NCI-H2081 (cell line): ENCODE results near the gene ANKRD55.
"Not testable (repeated sequence)": the region's sequence is repeated elsewhere in the genome, so short reads cannot be mapped to it uniquely, and the experiment has no call there.

Experiments
- DNase-seq, 2 experiments: peaks; one replicate each; lab custom pipeline; 2025; lab: John Stamatoyannopoulos, UW

The ANKRD55 gene

DNA sequence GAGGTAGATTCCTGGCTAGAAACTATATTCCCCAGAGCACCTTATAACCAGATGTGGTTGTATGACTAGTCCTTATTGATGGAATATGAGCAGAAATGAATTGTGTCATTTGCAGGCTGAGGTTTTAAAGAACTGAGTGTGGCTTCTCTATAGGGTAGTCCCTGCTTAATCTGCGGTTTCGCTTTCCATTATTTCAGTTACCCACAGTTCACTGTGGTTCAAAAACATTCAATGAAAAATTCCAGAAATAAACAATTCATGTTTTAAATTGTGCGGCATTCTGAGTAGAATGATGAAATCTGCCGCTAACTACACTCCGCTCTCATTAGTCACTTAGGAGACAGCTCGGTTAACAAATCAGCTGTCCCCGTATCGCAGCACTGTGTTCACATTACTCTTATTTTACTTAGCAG lies 65.1 kb downstream of the ANKRD55 start:
- DNase-seq: no peak

DNA sequence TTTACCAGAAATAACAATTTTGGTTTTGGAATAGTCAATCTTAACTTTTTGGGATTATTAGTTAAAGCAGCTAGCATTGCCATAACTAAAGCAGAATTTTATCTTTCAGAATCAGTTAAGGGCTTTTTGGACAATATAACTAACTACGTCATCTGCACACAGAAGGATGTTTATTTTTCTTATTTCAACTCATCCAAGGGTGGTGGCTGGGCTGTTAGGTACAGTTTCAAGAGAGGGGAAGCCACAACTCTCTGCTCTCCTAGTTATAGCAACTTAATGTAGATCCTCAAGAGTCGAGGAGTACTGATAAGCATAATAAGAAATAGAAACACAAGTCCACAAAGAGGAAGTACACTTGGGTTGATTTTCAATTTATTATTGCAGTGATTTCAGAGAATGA lies 65.6 kb downstream of the ANKRD55 start:
- no peak for DNase-seq

DNA sequence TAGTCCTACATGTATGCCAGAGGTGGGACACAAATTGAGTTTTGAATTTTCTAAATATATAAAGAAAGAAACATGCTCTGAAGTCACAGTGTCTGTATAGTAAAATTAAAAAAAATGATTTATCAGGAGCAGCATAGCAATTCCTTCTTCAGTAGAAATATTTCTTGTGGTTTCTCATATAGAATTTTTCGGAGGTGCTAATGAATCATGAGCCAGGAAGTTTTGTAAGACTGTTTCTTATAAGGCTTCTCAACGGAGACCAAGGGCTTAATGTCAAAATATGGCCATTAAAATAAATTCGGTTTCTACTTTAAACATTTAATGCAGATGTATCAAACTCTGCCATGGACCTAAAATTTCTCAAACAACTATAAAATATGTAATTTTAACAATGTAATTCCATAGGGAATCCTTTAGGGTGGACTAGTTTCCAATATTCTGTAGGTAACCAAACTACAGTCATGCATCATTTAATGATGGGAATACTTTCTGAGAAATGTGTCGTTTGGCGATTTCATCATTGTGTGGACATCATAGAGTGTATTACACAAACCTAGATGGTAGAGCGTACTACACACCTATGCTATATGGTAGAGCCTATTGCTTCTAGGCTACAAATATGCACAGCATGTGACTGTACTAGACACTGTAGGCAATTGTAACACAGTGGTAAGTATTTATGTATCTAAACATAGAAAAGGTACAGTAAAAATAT lies 66.3 kb downstream of the ANKRD55 start:
- DNase-seq: no peak

GRCh38 chr5:56164376-56164775 lies 68.8 kb downstream of the ANKRD55 start:
- peak; percentile 32 to 36 for DNase-seq

GRCh38 chr5:56161927-56162326 lies 71.2 kb downstream of the ANKRD55 start:
- no peak for DNase-seq

DNA sequence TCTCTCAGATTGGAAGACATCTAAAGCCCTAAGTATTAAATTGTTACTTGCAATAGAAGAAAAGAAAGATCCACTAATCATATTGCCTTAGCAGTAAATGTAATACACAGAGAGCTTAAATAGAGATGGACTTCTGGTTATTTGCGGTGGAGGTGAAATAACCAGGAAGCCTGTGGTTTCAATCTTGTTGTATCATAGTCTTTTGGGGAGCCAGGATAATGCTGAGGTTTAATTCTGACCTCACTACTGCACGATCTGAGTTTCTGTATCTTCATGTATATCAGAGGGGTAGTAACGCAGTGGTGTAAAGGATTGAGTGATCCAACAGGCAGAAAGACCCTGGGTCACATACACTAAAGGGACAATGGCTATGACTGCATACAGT lies 71.7 kb downstream of the ANKRD55 start:
- DNase-seq: no peak

DNA sequence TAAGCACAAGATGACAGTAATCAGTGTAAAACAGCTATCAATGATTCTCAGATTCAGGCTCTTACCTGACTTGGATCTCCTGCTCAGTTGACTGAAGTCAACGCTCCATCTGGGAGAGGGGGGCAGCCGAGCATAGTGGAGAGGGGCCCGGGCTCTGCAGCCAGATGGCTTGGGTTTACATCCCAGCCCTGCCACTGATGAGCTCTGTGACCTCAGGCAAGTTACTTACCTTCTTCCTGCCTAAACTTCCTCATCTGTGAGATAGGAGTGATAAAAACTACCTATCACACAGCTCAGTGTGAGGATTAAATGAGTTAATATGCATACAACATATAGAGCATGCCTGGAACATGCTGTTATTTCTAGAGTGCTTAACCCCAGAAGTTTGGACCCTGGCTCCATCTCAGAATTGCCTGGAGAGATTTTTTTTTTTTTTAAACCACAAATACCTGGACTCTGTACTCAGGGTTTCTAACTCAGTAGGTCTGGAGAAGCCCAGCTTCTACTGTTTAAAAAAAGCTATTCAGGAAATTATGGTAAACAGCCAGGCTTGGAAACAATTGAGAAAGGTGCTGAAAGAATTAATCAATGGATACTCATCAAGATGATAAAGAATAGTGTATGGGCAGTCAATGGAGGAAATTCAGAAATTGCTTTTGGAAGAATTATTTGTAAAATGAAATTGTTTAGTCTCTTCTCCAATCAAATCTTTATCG lies 72.2 kb downstream of the ANKRD55 start:
- DNase-seq: no peak

DNA sequence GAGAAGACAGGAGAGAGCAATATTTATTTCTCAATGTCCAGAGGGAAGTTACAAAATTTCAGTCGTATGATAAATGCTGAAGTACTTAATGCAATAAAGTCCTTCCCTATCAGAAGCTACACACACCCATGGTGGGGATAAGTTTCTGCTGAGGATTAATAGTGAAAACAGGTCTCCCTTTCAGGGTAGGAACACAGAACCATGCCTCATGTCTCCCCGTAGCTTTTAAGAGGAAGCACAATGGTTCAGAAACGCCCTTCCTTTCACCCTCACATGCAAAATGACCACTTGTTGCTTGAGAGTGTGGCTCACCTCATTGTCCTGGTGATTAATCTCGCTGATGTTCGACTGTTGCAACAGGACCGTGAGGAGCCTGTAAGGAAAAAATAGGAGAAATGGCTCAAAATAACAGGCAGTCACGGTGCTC lies 73.6 kb downstream of the ANKRD55 start:
- DNase-seq: no peak

GRCh38 chr5:56158331-56158960 lies 74.7 kb downstream of the ANKRD55 start:
- no peak for DNase-seq

DNA sequence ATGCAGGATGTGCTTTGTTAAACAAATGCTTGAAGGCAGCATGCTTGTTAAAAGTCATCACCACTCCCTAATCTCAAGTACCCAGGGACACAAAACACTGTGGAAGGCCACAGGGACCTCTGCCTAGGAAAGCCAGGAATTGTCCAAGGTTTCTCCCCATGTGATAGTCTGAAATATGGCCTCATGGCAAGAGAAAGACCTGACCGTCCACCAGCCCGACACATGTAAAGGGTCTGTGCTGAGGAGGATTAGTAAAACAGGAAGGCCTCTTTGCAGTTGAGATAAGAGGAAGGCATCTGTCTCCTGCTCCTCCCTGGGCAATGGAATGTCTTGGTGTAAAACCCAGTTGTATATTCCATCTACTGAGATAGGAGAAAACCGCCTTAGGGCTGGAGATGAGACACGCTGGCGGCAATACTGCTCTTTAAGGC lies 75.9 kb downstream of the ANKRD55 start:
- DNase-seq: not testable (repeated sequence)

DNA sequence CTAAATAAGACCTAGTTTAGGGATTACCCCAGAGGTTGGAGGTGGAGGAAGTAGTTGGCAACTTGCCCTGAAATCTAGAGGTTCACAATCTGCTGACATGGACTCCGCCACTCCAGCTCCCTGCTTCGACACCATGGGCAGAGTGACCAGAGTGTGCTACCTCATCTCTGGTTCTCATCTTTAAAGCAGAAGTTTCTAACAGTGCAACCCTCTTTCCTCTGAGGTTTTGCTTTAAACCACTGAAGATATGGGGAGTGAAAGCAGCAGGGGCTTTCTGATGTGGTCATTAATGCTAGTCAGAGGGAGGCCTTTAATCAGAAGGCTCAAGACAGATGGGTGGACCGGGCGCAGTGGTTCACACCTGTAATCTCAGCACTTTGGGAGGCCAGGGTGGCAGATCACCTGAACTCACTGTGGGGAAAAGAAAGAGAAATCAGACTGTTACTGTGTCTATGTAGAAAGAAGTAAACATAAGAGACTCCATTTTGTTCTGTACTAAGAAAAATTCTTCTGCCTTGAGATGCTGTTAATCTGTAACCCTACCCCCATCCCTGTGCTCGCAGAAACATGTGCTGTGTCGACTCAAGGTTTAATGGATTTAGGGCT lies 76.4 kb downstream of the ANKRD55 start:
- not testable (repeated sequence) for DNase-seq

DNA sequence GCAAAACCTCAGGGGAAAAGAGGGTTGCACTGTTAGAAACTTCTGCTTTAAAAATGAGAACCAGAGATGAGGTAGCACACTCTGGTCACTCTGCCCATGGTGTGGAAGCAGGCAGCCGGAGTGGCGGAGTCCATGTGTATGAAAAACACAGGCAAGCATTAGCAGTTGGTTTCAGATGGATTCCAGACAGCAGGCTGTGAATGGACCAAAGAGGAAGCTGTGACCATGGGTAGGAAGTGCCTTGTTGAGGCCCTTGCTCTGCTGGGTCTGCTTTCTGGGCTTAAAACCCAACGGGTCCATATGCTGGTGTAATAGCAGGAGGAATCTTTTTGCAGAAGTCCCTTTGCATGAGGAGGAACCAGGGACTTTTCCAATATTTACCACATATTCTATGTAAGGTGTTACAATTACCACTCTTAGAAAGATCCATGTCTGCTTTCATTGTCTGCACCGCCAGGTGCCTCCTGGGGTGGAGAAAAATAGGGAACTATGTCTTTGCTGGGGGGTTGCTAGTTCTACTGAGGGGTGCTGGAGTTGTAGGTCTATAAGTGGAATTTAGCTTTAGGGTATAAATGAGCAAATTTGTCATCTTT lies 77.0 kb downstream of the ANKRD55 start:
- DNase-seq: no peak

GRCh38 chr5:56154732-56155484 lies 78.2 kb downstream of the ANKRD55 start:
- no peak for DNase-seq

GRCh38 chr5:56152437-56152836 lies 80.7 kb downstream of the ANKRD55 start:
- no peak for DNase-seq

DNA sequence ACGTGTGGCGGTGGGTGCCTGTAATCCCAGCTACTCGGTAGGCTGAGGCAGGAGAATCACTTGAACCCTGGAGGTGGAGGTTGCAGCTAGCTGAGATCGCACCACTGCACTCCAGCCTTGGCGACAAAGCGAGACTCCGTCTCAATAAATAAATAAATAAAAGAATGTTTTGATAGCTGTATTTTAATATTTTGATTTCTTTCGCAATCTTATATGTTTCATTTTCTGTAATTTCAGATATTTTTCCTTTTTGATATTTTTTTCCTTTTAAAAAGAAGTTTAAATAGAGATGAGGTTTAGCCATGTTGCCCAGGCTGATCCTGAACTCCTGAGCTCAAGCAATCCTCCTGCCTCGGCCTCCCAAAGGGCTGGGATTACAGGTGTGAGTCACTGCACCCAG lies 82.4 kb downstream of the ANKRD55 start:
- DNase-seq: not testable (repeated sequence)

DNA sequence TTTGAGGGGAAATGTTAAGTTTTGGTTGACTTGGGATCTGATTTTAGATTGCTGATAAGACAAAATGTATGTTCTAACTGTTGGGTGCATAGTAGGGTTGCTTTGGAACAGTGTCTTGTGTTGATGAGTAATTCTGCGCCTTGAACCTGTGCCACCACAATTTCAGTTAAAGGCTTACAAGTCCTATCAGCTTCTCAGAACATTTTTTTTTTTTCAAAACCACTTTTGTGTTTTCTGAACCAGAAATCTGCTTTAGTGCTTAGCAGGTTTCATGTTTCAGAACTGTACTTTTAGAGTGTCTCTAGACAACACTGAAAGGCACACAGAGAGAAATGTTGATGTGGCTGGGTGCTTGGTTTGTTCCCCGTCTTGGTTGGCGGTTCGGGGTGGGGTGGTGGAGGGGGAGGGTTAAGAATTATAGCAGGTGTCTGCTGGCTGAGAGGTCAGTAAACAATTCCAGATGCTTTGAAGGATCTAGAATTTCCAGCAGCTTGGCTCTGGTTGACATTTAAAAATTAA lies 84.6 kb downstream of the ANKRD55 start:
- DNase-seq: no peak

DNA sequence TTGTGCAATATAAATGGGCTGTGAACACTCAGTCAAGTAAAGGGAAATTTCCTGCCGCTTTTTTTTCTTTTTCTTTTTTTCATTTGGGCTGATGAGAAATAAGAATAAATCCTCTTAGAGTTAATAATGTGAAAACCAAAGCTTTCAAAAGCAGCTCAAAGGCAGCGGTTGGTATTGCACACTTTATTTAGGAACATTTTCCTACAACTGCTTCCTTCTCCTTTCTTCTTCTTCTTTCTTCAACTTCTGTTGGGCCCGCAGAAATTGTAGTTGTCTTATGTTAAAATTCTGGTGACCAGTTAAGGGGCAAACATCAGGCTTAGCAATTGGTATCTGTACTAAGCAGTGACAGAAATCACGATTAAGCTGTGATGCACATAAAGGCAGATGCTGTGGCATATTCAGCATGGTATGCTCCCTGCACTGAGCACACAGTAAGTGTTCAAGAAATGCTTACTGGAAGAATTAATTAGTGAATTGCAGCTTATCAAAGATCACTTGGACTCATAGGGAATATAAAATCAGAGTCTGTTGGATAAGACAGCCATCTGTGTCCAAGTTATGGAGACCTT lies 85.4 kb downstream of the ANKRD55 start:
- DNase-seq: no peak

GRCh38 chr5:56147106-56147505 lies 86.0 kb downstream of the ANKRD55 start:
- no peak for DNase-seq

DNA sequence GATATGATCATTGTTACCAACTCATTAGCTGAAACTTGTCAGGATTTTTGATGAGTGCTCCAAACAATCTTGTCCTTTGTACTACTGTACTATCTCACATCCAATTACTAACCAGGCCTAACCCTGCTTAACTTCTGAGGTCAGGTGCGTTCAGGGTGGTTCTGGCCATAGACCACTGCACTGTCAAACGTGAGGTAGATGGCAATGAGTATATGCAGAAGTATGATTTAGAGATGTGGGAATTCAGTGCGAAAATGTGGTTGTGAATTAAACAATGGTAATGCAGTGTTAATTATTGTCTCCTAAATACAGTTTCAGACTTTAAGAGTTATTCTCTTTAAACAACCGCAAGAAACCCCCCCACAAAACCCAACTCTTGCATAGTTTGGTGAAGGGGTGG lies 86.5 kb downstream of the ANKRD55 start:
- no peak for DNase-seq

- no peak for DNase-seq
Measured at GRCh38 chr5:56145511-56145910, 87.6 kb downstream of the ANKRD55 start.

- no peak for DNase-seq
Measured at GRCh38 chr5:56145106-56145505, 88.0 kb downstream of the ANKRD55 start.
